GM23338 (cell line): ENCODE data around the gene NDRG3. TPM values are rescaled to one million over a fixed set of nuclear protein-coding genes. Genes with fewer than 3 reads are reported as not detected.

Experiments used
- ATAC-seq: fragments of 200-7000 bp; cut with Tn5 transposase; 3 replicates; pipeline ENCODE4 v1.9.1; 2020
- DNase-seq: peaks from one replicate; pipeline ENCODE4 v3.0.0-alpha.2; 2015; ENCODE audit warnings: low spot score
- H2AFZ ChIP-seq: fragments of 200-600 bp; sonication (generic); 2 replicates; pipeline ENCODE4 v1.8.0; 2016; ENCODE audit warnings: antibody characterized with exemption, mild to moderate bottlenecking, moderate library complexity
- H3F3A ChIP-seq: fragments of 200-600 bp; sonication (generic); replicated peaks from 2 replicates; pipeline ENCODE4 v1.8.0; 2017; ENCODE audit warnings: antibody characterized with exemption, mixed run types, low read depth
- H3K27ac ChIP-seq: fragments of 200-600 bp; sonication (generic); 2 replicates; pipeline ENCODE4 v1.6.1; 2016; ENCODE audit warnings: low read depth
- H3K27me3 ChIP-seq: fragments of 200-600 bp; sonication (generic); 2 replicates; pipeline ENCODE4 v1.8.0; 2016; ENCODE audit warnings: mild to moderate bottlenecking, mixed run types, moderate library complexity; ENCODE audit not compliant: insufficient read depth
- H3K36me3 ChIP-seq: fragments of 200-600 bp; sonication (generic); 2 replicates; pipeline ENCODE4 v1.8.0; 2016; ENCODE audit warnings: mild to moderate bottlenecking; ENCODE audit not compliant: insufficient read depth
- H3K4me1 ChIP-seq: fragments of 200-600 bp; sonication (generic); 2 replicates; pipeline ENCODE4 v1.8.0; 2016; ENCODE audit warnings: mild to moderate bottlenecking, moderate library complexity; ENCODE audit not compliant: insufficient read depth
- H3K4me2 ChIP-seq: fragments of 200-600 bp; sonication (generic); 2 replicates; pipeline ENCODE4 v1.7.1; 2017; ENCODE audit warnings: mixed run types
- H3K4me3 ChIP-seq: fragments of 200-600 bp; sonication (generic); 2 replicates; pipeline ENCODE4 v1.6.1; 2016; ENCODE audit warnings: mixed run types
- H3K79me2 ChIP-seq: fragments of 200-600 bp; sonication (generic); replicated peaks from 2 replicates; pipeline ENCODE4 v1.8.0; 2017; ENCODE audit warnings: mild to moderate bottlenecking; ENCODE audit not compliant: insufficient read depth
- H3K9me2 ChIP-seq: fragments of 200-600 bp; sonication (generic); 2 replicates; pipeline ENCODE4 v1.8.0; 2017; ENCODE audit not compliant: insufficient read depth
- H4K20me1 ChIP-seq: fragments of 200-600 bp; sonication (generic); replicated peaks from 2 replicates; pipeline ENCODE4 v1.8.0; 2017; ENCODE audit warnings: mild to moderate bottlenecking; ENCODE audit not compliant: insufficient read depth
- H3K27ac Mint-ChIP-seq: 2 replicates; pipeline ENCODE4 v1.8.0; 2020; ENCODE audit warnings: inconsistent platforms, mild to moderate bottlenecking, moderate library complexity, mixed read lengths
- H3K27me3 Mint-ChIP-seq: 3 replicates; pipeline ENCODE4 v1.8.0; 2022; ENCODE audit warnings: low read depth, mild to moderate bottlenecking, moderate library complexity, mixed read lengths, inconsistent platforms; ENCODE audit not compliant: insufficient read depth, poor library complexity
- H3K36me3 Mint-ChIP-seq: 3 replicates; pipeline ENCODE4 v1.8.0; 2021; ENCODE audit warnings: low read depth, mild to moderate bottlenecking, inconsistent platforms, moderate library complexity, mixed read lengths
- H3K4me1 Mint-ChIP-seq: 3 replicates; pipeline ENCODE4 v1.8.0; 2020; ENCODE audit warnings: mild to moderate bottlenecking, inconsistent platforms, mixed read lengths
- H3K4me3 Mint-ChIP-seq: 3 replicates; pipeline ENCODE4 v1.8.0; 2021; ENCODE audit warnings: moderate library complexity, mild to moderate bottlenecking, inconsistent platforms, mixed read lengths
- H3K9me3 Mint-ChIP-seq: 3 replicates; pipeline ENCODE4 v1.8.0; 2020; ENCODE audit warnings: moderate library complexity, mild to moderate bottlenecking, inconsistent platforms, mixed read lengths
- CREB1 ChIP-seq: fragments of 250-450 bp; sonication (Bioruptor Pico); IDR thresholded peaks from 2 replicates; pipeline ENCODE4 v1.5.0; 2020; ENCODE audit warnings: low read depth, mild to moderate bottlenecking, moderate library complexity
- CTCF ChIP-seq, 2 experiments: fragments of 200-600 bp in 1 of 2; sonication (generic) in 1 of 2; conservative IDR thresholded peaks; 2 replicates each; pipeline versions ENCODE4 v1.5.1 to v1.6.1; 2016 to 2017; ENCODE audit warnings: antibody characterized with exemption in 2 of 2, low read depth in 2 of 2, mild to moderate bottlenecking in 2 of 2, moderate library complexity in 1 of 2
- ETS1 ChIP-seq: IDR thresholded peaks from 2 replicates; pipeline ENCODE4 v1.6.1; 2016; ENCODE audit warnings: antibody characterized with exemption
- EZH2 ChIP-seq: fragments of 200-600 bp; sonication (generic); IDR thresholded peaks from one replicate; pipeline ENCODE4 v1.8.0; 2017; ENCODE audit warnings: antibody characterized with exemption, mild to moderate bottlenecking, low read depth; ENCODE audit not compliant: unreplicated experiment
- EZH2phosphoT487 ChIP-seq: fragments of 200-600 bp; sonication (generic); IDR thresholded peaks from one replicate; pipeline ENCODE4 v1.8.1; 2018; ENCODE audit warnings: antibody characterized with exemption; ENCODE audit not compliant: unreplicated experiment
- JUNB ChIP-seq: IDR thresholded peaks from one replicate; pipeline ENCODE4 v1.6.1; 2016; ENCODE audit warnings: antibody characterized with exemption; ENCODE audit not compliant: unreplicated experiment
- NANOG ChIP-seq: IDR thresholded peaks from 2 replicates; pipeline ENCODE4 v1.6.1; 2016; ENCODE audit warnings: antibody characterized with exemption, borderline replicate concordance
- POLR2AphosphoS5 ChIP-seq: IDR thresholded peaks from 2 replicates; pipeline ENCODE4 v1.6.1; 2016; ENCODE audit warnings: antibody characterized with exemption, low read depth
- REST ChIP-seq: IDR thresholded peaks from one replicate; pipeline ENCODE4 v1.6.1; 2018; ENCODE audit warnings: antibody characterized with exemption; ENCODE audit not compliant: unreplicated experiment
- STAT1 ChIP-seq: IDR thresholded peaks from one replicate; pipeline ENCODE4 v1.6.1; 2016; ENCODE audit warnings: antibody characterized with exemption; ENCODE audit not compliant: unreplicated experiment
- ZNF114 ChIP-seq: fragments of 250-450 bp; sonication (Bioruptor Pico); IDR thresholded peaks from 2 replicates; pipeline ENCODE4 v1.5.0; 2020; ENCODE audit warnings: mild to moderate bottlenecking, moderate library complexity
- ZNF331 ChIP-seq: fragments of 250-450 bp; sonication (Bioruptor Pico); IDR thresholded peaks from 2 replicates; pipeline ENCODE4 v1.5.0; 2020; ENCODE audit warnings: low read depth, mild to moderate bottlenecking, moderate library complexity
- ZNF462 ChIP-seq: fragments of 250-450 bp; sonication (Bioruptor Pico); IDR thresholded peaks from 2 replicates; pipeline ENCODE4 v1.5.0; 2020; ENCODE audit warnings: mild to moderate bottlenecking, moderate library complexity
- polyA plus RNA-seq: library from polyadenylated mRNA; unstranded; fragments of >200 nt; fragmentation: Nextera tagmentation; extraction: Ambion mirVana; gene quantifications from 2 replicates; pipeline ENCODE4 v1.2.1, GENCODE V29; 2016
- total RNA-seq: library from RNA; depleted of rRNA; stranded (reverse); fragments of >200 nt; shearing (Covaris generic); gene quantifications from 2 replicates; pipeline ENCODE4 v1.2.3, GENCODE V29; 2014

The NDRG3 gene
- total and polyA plus RNA-seq, 2 experiments from 2014 or later = 18.6 to 24.0 TPM

DNA sequence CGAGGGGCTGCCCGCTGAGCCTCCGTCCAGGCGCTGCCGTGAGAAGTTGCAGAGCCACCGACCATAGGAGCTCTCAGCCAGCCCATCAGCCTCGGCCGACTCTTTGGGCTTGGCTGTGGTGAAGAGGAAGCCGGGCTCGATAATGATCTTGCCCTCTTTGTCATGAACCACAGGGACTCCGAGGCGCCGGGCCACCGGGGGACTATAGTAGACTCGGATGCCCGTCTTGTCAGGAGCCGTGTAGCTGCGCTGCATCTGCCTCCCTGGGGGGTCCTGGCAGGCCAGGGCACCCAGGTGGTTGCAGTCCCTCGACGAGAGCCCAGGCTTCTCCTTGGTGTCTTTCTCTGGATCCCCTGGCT is 48.2 kb upstream of the NDRG3 start:
- no peaks in the 10 kb centered on the region for H4K20me1 ChIP-seq
- no peaks in the 10 kb centered on the region for H3K9me2 ChIP-seq
- Mint-ChIP-seq H3K27ac (no peak overlapping the region), H3K9me3 (no peaks in the 10 kb centered on the region), H3K36me3 (peaks cover 55% of the 10 kb centered on the region), H3K4me1 (no peaks in the 10 kb centered on the region; the same call in 2 of the 3 replicates), H3K27me3 (no peaks in the 10 kb centered on the region), H3K4me3 (no peak overlapping the region)
- H3F3A ChIP-seq = no peaks in the 10 kb centered on the region
- ATAC-seq (no peak), DNase-seq (no peak)
- TF ChIP-seq ZNF462 (CRISPR knock-in tag) = no peak
- no peak for TF ChIP-seq POLR2AphosphoS5
- no peak for TF ChIP-seq CREB1 (CRISPR knock-in tag)
- no peak for TF ChIP-seq ETS1
- TF ChIP-seq EZH2phosphoT487 = no peak
- no peak for TF ChIP-seq EZH2
- TF ChIP-seq NANOG = no peak
- TF ChIP-seq ZNF331 (CRISPR knock-in tag) = no peak
- no peak for TF ChIP-seq STAT1
- no peak for TF ChIP-seq CTCF (conservative IDR thresholded peaks at IDR 0.05; ENCODE audit: low read depth in 2 of 2)
- no peak for TF ChIP-seq REST
- TF ChIP-seq ZNF114 (CRISPR knock-in tag) = no peak
- no peak for TF ChIP-seq JUNB
- no peak overlapping the region for H2AFZ ChIP-seq
- H3K4me1 ChIP-seq = no peaks in the 10 kb centered on the region
- peaks cover 3% of the 10 kb centered on the region; the same call in 1 of the 2 replicates for H3K36me3 ChIP-seq
- no peak overlapping the region for H3K27ac ChIP-seq
- H3K4me3 ChIP-seq = no peak overlapping the region
- H3K4me2 ChIP-seq = no peak overlapping the region
- no peaks in the 10 kb centered on the region for H3K79me2 ChIP-seq
- H3K27me3 ChIP-seq = no peaks in the 10 kb centered on the region
